ENCODE data around the gene OOSP3.
"Not testable (repeated sequence)": the region's sequence is repeated elsewhere in the genome, so short reads cannot be mapped to it uniquely, and the experiment has no call there.

Gene OOSP3

DNA sequence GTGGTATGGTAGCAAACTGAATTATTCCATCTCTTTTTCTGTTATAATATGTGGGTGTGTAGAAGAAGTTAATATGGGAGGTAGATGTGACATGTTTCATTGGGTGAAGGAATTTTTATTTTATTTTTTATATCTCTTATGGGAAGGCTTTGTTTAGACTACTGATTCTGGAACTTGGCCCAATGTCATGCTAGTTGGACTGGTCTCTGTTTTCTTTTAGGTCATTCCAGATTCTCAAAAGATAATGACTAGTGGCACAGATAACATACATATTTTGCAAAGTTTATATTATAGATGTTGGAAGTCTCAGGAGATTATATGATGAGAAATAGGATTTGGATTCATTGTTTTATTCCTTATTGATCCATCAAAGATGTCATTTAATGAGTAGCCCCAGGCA, 1.3 kb upstream of the OOSP3 start:
- DNase-seq (ENCODE audit: low spot score): no peak

DNA sequence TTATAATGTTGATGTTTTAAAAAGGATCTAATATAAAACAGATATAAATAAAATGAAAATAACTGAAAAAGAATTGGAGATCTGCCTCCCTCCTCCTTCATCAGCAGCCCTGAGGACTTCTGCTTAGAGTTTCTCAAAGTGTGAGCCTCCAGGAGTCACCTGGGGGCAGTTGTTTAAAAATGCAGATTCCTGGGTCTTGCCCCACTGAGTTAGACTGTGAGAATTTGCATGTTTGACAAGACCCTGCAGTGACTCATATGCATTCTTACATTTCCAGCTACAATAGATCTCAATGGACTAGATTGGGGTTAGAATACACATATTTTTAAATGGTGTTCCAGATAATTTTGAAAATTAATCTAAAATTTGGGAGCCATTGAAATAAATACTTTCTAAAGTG, 798 bp upstream of the OOSP3 start:
- DNase-seq (ENCODE audit: low spot score): no peak

DNA sequence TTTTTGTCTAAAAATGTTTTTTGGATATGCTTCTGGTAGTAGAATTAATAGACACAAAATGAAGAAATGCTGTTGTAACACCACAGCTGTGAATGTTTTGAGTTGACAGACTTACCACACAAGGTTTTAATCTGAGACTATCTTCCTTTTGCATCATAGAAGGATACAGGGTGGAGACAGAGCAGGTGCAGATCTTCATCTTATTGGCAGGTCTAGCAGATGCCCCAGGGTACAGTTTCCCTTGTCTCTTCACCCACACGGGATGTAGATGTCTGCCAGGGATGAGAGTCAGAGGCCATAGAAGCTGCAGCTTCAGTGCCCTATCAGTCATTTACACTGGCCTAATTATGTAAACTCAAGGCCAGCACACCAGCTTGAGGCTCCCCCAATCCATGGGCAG, 985 bp downstream of the OOSP3 start:
- DNase-seq (ENCODE audit: low spot score): no peak

DNA sequence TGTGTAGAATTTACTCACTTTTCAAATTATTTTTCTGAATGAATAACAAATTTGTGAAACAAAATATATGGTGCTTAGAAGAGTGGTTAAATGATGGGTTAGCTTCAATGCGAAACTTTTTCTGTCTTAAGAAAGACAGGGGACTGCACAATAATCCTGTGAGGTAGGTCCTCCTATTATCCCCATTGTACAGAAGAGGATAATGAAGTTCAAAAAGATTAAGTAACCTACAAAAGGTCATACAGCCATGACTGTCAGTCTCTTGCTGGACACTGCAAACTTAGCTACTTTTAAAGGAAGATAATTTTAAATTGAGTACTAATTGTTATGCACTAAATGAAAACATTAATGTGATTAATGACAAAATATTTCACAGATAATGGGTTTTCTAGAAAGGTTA, 5.0 kb downstream of the OOSP3 start:
- no peak for DNase-seq (ENCODE audit: low spot score)

DNA sequence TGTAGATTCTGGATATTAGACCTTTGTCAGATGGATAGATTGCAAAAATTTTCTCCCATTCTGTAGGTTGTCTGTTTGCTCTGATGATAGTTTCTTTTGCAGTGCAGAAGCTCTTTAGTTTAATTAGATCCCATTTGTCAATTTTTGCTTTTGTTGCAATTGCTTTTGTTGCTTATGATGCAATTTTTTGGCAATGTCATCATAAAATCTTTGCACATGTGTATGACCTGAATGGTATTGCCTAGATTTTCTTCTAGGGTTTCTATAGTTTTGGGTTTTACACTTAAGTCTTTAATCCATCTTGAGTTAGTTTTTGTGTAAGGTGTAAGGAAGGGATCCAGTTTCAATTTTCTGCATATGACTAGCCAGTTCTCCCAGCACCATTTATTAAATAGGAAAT, 8.6 kb downstream of the OOSP3 start:
- DNase-seq (ENCODE audit: low spot score): not testable (repeated sequence)

DNA sequence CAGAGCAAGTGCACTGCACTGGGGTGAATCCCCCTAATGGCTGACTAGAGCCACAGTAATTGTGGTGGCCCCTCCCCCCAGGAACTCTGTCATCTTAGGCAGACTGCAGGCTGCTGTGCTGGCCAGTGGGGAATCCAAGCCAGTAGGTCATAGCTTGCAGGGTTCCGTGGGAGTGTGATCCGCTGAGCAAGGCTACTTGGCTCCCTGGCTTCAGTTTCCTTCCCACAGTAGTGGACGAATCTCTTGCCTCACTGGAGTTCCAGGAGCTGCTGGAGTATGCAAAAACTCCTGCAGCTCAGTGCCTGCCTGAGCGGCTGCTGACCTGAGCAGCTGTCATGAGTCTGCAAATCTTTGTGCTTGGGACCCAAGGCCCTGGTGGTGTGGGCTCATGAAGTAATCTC, 13.2 kb downstream of the OOSP3 start:
- peak; percentile 9 for DNase-seq (ENCODE audit: low spot score)

DNA sequence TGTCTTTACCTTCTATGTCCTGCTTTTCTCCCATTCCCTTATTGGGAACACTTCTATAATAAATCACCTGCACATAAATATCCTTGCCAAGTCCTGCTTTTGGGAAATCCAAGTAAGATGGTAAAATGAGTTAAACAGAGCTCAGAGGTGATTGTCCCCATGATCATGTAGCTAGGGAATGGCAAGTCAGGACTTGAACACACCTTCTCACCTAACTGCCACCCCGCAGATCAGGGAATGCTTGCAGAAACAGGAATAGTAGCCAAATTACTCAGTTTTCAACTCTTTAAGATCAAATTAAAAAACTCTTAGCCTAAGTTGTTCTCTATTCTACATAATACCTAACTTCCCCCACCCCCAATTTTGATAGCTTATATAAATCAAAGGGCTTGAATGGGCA, 16.0 kb downstream of the OOSP3 start:
- no peak for DNase-seq (ENCODE audit: low spot score)

DNA sequence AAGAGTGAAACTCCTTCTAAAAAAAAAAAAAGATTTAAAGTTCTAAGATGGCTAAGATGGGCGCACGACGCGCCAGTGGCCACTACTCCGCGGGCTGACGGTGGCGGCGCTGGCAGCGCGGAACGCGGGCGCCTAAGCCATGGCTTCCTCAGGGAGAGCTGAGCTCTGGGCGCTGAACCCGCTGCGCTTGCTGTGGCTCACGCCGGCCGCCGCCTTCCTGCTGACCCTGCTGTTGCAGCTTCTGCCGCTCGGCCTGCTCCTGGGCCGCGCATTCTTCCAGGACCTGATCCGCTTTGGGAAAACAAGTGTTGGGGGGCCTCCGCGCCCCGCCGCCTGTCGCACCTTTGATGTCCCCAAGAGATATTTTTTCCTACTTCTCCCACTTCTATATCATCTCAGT, 19.5 kb downstream of the OOSP3 start:
- no peak for DNase-seq (ENCODE audit: low spot score)

DNA sequence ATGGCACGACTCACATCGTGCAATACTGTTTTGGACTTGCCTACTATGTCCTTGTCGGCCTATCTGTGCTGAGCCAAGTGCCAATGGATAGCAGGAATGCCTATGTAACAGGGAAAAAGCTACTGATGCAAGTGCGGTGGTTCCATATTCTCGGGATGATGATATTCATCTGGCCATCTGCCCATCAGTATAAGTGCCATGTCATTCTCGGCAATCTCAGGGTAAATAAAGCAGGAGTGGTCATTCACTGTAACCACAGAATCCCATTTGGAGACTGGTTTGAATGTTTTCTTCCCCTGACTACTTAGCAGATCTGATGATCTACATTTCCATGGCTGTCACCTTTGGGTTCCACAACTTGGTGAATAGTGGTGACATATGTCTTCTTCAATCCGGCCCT, 20.1 kb downstream of the OOSP3 start:
- DNase-seq (ENCODE audit: low spot score): no peak

DNA sequence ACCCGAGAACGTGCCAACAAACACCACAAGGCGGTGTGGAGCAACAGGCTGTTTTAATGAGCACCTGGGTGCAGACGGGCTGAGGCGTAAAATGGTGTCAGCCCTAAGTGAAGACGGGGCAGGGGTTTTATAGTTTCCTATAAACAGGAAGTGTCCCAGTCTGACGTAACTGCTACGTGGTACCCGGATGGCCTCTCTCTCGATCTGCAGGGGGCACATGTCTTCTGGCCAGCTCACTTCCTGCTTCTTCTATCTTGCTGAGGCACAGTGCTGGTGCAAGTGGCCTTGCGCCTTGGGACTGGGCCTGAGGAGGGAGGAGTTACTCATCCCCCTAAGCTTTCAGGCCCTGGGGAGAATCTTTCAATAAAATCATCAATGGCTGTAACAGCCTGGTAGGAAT, 20.9 kb downstream of the OOSP3 start:
- DNase-seq (ENCODE audit: low spot score): no peak

DNA sequence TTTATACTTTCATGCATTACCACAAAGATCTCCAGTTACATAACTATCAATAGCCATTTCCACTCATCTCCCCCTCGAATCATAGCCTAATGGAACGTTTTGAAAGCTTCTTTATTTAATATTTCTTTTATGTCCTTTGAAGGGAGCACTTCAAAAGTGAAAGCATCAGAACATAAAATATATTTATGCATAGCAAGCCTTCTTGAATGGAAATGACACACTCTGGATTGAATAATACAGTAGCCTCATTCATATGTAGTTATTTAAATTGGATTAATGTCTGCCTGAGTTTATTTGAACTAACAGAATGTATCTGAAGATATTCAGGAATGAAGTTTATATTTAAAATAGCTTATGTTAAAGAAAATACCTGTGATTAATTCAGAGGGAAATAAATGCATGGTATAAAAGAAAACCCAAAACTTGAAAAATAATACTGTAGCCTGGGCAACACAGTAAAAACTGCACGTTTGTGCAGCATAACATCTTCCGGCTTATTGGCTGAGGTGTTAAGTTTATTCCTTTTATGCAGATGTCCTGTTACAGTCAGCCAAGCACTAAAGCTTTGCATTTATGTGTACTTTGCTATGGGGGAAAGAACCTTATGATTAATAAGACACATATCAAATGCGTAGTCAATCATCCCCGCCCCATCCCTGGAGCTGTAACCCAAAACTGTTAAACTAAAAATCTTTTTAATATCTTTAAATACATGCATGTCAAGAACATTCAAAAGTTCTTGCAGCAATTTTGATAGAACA, 22.0 kb downstream of the OOSP3 start:
- no peak for DNase-seq (ENCODE audit: low spot score)

DNA sequence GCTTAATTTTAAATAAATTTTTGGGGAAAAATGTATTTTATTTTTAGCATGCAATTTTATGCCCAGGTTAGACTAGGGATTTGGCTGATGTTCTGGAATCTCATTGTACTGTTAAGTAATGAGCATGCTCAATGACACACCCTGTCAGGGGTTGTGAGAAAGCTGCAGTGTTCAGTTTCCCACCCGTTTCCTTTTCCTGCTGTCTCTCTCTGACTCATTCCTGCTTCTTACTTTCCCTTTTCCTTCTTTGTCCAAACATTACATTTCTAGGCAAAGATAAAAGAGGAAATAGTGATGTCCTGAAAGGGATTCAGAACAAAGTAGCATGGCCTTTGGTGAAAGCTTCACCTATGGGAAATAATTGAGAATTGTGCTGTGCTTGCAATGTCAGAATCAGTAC, 22.7 kb downstream of the OOSP3 start:
- no peak for DNase-seq (ENCODE audit: low spot score)

DNA sequence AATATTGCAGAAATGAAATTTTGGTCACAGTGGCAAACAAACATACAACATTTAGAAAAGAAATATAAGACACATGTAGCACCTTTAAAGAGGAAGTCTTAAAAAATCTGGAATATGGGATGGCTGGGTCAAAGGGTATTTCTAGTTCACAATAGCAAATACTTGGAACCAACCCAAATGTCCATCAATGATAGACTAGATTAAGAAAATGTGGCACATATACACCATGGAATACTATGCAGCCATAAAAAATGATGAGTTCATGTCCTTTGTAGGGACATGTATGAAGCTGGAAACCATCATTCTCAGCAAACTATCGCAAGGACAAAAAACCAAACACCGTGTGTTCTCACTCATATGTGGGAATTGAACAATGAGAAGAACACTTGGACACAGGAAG, 25.0 kb downstream of the OOSP3 start:
- not testable (repeated sequence) for DNase-seq (ENCODE audit: low spot score)

DNA sequence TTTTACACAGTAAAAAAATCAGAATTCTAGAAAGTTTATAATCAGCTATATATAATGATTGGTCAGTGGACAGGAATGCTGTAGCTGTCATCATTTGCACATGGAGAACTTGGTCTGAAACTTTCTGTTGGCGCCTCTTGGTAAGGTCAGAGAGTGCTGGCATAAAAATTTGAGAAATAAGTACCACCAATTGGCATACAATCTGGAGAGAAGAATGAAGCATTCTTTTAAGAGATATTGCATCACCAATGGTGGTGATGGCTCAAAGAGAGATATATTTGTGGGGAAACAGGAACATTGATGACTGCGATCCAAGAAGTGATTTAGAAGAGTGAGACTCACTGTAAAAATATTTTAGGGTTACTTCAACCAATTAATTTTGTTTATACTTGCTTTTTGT, 39.9 kb downstream of the OOSP3 start:
- DNase-seq (ENCODE audit: low spot score): no peak

DNA sequence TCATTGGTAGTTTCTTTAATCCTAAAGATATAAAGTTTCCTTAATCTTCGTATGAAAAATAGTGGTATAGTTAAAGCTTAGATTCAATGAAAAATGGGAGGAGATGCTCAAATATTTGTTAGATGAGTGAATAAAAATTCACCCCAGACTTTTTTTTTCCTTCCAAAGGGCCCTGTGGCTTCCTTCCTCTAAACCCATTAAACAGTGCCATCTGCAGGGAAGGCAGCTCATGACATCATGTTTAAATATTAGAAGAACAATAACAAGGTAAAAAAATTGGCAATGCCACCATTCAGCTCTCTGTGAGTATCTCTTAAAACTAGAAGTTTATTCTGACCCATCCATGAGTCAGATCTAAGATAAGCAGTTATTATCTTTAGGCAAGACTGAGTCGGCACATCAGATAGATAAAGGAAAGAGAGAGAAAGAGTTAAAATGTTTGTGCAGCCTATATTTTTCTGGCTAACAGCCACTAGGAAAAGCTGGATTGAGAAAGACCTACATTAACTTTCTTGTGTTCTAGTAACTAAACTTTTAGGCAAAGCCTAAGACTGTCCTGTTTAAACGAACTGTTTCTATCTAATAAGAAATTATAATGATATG, 40.5 kb downstream of the OOSP3 start:
- DNase-seq (ENCODE audit: low spot score): peak; percentile 32

DNA sequence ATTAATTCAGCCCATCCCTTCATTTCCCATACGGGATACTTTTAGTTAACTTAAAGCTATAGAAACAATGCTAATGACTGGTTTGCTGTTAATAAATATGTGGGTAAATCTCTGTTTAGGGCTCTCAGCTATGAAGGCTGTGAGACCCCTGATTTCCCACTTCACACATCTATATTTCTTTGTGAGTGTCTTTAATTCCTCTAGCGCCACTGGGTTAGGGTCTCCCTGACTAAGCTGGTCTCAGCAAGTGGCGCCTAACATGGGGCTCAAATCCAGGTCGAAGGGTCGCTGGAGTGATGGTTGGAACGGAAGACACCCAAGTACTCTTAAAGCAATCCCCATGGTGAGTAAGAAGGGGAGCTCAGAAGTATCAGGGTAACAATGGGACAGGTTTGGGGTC, 45.2 kb downstream of the OOSP3 start:
- no peak for DNase-seq (ENCODE audit: low spot score)

DNA sequence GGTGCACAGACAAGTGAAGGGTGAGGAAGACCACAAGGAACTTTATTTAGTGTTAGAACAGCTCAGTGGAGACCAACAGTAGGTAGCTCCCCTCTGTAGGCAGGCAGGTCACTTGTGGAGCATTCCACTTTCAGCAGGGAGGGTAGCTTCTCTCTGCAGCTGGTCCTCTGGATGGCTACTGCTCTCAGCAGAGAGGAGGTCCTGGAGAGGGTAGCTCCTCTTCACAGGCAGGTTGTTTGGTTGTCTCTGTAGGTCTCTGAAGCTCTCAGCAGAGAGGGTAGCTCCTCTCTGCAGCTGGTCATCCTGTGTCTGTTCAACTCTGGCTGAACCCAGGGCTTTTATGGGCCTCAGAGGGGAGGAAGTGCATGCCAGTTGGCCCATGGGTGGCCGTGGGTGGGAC, 53.1 kb downstream of the OOSP3 start:
- no peak for DNase-seq (ENCODE audit: low spot score)

DNA sequence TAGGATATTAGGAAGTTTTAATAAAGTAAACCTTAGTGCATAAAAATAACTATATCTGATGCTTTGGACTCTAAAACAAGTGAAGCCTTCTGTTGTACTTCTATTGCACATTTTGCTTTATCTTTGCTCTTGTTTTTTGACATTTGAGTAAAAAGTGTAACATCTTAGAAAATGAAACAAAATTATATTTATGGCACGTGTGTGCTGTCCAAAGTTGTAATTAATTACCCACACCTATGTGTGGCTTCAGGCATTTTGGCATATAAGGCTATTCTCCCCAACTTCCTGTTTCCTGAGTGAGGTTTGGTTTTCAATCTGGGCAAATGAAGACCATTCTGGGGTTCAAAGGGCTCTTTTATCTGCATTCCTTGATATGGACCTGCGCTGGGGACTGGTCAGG, 59.5 kb downstream of the OOSP3 start, which contains the start of gene OOSP1:
OOSP1 (plus strand) TSS at position 301 of the 400 bp plus-strand sequence; CDS start at position 324, 23 bp downstream.
- no peak for DNase-seq (ENCODE audit: low spot score)

DNA sequence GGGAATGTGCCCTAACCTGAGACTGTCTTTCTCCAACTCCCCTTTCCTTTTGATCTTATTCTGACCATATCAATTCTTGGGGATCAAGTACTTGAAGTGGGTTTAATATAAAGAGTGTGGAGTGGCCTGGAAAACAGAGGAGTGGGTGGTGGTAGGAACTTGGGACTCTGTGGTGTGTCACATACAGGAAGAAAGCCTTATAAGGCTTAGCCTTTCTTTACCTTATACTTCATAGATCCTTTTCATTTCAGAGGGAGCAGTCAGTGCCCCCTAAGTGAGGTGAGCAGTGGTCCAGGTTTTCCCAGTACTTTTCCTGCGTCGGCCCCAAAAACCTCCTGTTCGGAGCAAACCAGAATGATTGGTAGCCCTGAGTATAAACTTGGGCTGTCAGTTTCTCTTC, 60.1 kb downstream of the OOSP3 start:
- DNase-seq (ENCODE audit: low spot score): no peak

DNA sequence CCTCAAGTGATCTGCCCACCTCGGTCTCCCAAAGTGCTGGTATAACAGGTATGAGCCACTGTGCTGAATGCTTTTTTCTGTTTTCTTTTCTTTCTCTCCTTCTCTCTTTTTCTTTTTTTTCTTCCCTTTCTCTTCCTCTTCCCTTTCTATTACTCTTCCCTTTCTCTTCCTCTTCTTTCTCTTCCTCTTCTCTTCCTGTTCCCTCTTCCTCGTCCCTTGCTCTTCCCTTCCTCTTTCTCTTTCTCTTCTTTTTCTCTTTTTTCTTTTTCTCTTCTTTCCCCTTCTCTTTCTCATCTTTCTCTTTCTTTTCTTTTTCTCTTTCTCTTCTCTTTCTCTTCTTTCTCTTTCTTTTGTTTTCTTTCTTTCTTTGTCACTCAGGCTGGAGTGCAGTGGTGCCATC, 60.9 kb downstream of the OOSP3 start:
- no peak for DNase-seq (ENCODE audit: low spot score)

DNA sequence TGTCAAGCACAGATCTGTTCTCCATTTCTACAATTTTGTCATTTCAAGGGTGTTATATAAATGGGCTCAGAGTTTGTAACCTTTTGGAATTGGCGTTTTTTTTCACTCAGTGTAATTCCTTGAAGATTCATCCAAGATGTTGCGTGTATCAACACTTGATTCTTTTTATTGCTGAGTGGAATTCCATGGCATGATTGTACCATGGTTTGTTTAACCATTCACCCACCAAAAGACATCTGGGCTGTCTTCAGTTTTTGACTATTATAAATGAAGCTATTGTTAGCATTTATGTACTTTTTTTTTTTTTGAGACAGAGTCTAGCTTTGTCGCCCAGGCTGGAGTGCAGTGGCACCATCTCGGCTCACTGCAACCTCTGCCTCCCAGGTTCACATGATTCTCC, 62.5 kb downstream of the OOSP3 start:
- DNase-seq (ENCODE audit: low spot score): no peak

DNA sequence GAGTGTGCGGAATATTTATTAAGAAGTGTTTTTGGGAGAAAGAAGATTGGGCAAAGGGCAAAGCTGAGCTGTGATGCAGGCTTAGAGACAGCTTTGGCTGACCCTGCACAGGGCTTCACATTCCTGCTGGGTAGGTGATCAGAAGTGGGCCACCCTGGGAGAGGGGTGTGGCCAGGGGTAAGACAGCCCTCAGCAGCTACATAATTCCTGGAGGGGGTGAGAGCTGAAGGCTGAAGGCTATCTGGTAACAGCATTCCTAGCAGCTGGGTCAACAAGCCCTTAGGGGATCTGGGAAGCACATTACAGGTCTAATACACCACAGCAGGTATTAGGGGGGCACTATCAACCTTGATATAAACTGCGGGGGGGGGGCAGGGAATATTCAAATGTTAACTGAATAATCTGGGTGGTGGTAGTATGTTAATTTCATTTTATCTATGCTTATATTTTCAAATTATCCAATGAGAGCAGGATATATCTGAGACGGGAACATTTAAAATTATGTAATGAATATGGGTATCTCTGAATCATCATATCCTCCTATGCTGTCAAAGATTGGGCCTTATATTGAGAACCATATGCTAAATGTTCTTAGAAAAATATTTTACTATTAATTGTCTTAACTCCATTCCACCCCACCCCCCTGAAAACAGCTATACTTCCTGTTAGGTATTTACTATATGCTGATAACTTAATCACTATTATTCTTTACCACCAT, 65.6 kb downstream of the OOSP3 start:
- DNase-seq (ENCODE audit: low spot score): no peak

DNA sequence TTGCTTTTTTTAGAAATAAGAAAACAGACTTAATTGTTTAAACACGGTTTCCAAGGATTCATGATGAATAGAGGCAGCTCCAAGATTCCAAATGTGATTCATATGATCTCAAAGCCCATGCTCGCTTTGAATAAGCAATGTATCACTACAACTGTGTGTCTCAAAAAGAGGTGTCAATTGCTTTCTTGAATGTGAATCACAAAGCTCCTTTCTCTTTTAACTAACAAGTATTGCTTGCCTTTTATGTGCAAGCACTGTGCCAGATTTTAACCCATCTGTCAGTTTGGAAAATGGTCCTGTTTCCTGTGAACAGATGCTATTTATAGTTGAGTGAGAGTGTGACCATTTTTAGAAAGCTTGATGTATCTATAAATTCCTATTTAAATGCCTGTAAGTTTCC, 66.1 kb downstream of the OOSP3 start:
- no peak for DNase-seq (ENCODE audit: low spot score)
